K562 (cell line): Measurements from ENCODE around the gene VGLL1. TPM values are rescaled to one million over a fixed set of nuclear protein-coding genes. Genes with fewer than 3 reads are reported as not detected.

Experiments used
- ATAC-seq: fragments of 200-7000 bp; cut with Tn5 transposase; 3 replicates; pipeline ENCODE4 v1.9.1; 2020; ENCODE audit warnings: moderate library complexity
- BruUV-seq: library from RNA; stranded (reverse); fragments of 400-500 nt; replicated peaks from 2 replicates; lab custom pipeline; 2021; lab: Mats Ljungman, UMichigan
- CTCF ChIA-PET: fragments of 300-600 bp; formaldehyde crosslinking; extraction: SDS; loops from one replicate; lab custom pipeline; 2021; ENCODE audit warnings: low intra/inter-chr PET ratio; lab: Yijun Ruan, JAX
- POLR2A ChIA-PET: fragments of 300-600, 350-650 bp; sonication (Branson Sonifier 250); formaldehyde crosslinking; extraction: SDS; loops from one replicate; lab custom pipeline; 2021; ENCODE audit warnings: antibody characterized with exemption, inconsistent platforms; lab: Yijun Ruan, JAX
- DNase-seq, 4 experiments: peaks; one replicate each; pipeline versions ENCODE4 v3.0.0 to v3.0.0-alpha.2; 2011 to 2018; ENCODE audit warnings: low spot score in 3 of 4, mixed read lengths in 3 of 4; ENCODE audit errors: extremely low read depth in 1 of 4
- FAIRE-seq: peaks from 2 replicates; lab custom pipeline; 2011; peaks lifted over from hg19 to GRCh38; lab: Jason Lieb, UNC
- H2AFZ ChIP-seq: 2 replicates; pipeline ENCODE4 v1.6.0; 2011; ENCODE audit warnings: low read depth, low read length, control low read depth, inconsistent platforms
- H3K27ac ChIP-seq: fragments of 200-600 bp; 3 replicates; pipeline ENCODE4 v1.8.0; 2011; ENCODE audit warnings: low read depth, mild to moderate bottlenecking, control low read depth, inconsistent platforms, low read length, moderate library complexity, mixed read lengths; ENCODE audit errors: extremely low read depth
- H3K27me3 ChIP-seq, 2 experiments: fragments of 300-600 bp in 1 of 2; 2 replicates in 1 of 2; 3 replicates in 1 of 2; pipeline versions ENCODE4 v1.6.0 to v1.8.0; 2011; ENCODE audit warnings: inconsistent platforms in 2 of 2, low read length in 2 of 2, mild to moderate bottlenecking in 1 of 2, mixed read lengths in 1 of 2, moderate library complexity in 1 of 2; ENCODE audit not compliant: control insufficient read depth in 2 of 2, insufficient read depth in 2 of 2
- H3K36me3 ChIP-seq: fragments of 300-600 bp; 3 replicates; pipeline ENCODE4 v1.8.0; 2011; ENCODE audit warnings: mild to moderate bottlenecking, low read length, inconsistent platforms; ENCODE audit not compliant: control insufficient read depth, insufficient read depth
- H3K4me1 ChIP-seq, 2 experiments: fragments of 200-600 bp in 1 of 2; replicated peaks in 1 of 2; 2 replicates in 1 of 2; 3 replicates in 1 of 2; pipeline versions ENCODE4 v1.5.1 to v1.8.0; 2011; ENCODE audit warnings: inconsistent platforms in 2 of 2, low read length in 2 of 2, mild to moderate bottlenecking in 1 of 2, mixed read lengths in 1 of 2, moderate library complexity in 1 of 2; ENCODE audit not compliant: control insufficient read depth in 2 of 2, insufficient read depth in 2 of 2
- H3K4me2 ChIP-seq: 2 replicates; pipeline ENCODE4 v1.6.1; 2011; ENCODE audit warnings: low read length, control low read depth, inconsistent platforms, mixed read lengths; ENCODE audit not compliant: insufficient read depth
- H3K4me3 ChIP-seq: fragments of 200-600 bp; sonication (generic), shearing (Covaris generic); 2 replicates; pipeline ENCODE4 v1.5.1; 2016; ENCODE audit warnings: control low read depth, inconsistent platforms
- H3K79me2 ChIP-seq: fragments of 200-600 bp; 3 replicates; pipeline ENCODE4 v1.8.0; 2011; ENCODE audit warnings: low read length, inconsistent platforms; ENCODE audit not compliant: control insufficient read depth, insufficient read depth
- H3K9ac ChIP-seq, 2 experiments: 2 replicates each; pipeline versions ENCODE4 v1.6.0 to v1.6.1; 2011; ENCODE audit warnings: low read depth in 2 of 2, low read length in 2 of 2, control low read depth in 1 of 2, inconsistent platforms in 1 of 2, mild to moderate bottlenecking in 1 of 2, mixed read lengths in 1 of 2; ENCODE audit not compliant: insufficient read depth in 1 of 2
- H3K9me1 ChIP-seq: one replicate; pipeline ENCODE4 v1.6.0; 2011; ENCODE audit warnings: inconsistent platforms, mild to moderate bottlenecking, low read length, moderate library complexity; ENCODE audit not compliant: control insufficient read depth, insufficient read depth
- H3K9me3 ChIP-seq: replicated peaks from 2 replicates; pipeline ENCODE4 v1.5.1; 2011; ENCODE audit warnings: low read depth, low read length, inconsistent platforms; ENCODE audit not compliant: control insufficient read depth, insufficient read depth
- H4K20me1 ChIP-seq: replicated peaks from 2 replicates; pipeline ENCODE4 v1.6.1; 2011; ENCODE audit warnings: low read length, inconsistent platforms, mixed read lengths; ENCODE audit not compliant: control insufficient read depth, insufficient read depth
- DACH1 ChIP-seq: fragments of 450-650 bp; IDR thresholded peaks from 2 replicates; pipeline ENCODE4 v1.6.1; 2018; ENCODE audit not compliant: partially characterized antibody
- DMBX1 ChIP-seq: fragments of 250-450 bp; sonication (Bioruptor Pico); IDR thresholded peaks from 2 replicates; pipeline ENCODE4 v1.8.0; 2022; ENCODE audit warnings: inconsistent platforms, mild to moderate bottlenecking, moderate library complexity, borderline replicate concordance
- GABPB2 ChIP-seq: fragments of 250-450 bp; sonication (Bioruptor Pico); conservative IDR thresholded peaks from 2 replicates; pipeline ENCODE4 v1.5.1; 2021; ENCODE audit warnings: mild to moderate bottlenecking
- MAFK ChIP-seq: IDR thresholded peaks from 2 replicates; pipeline ENCODE4 v1.6.1; 2011; ENCODE audit warnings: low read length, improper control_type of control experiment
- MCM3 ChIP-seq: fragments of 450-650 bp; IDR thresholded peaks from 2 replicates; pipeline ENCODE4 v1.6.1; 2016
- RNF2 ChIP-seq: sonication (generic); IDR thresholded peaks from 2 replicates; pipeline ENCODE4 v1.6.1; 2016
- ZNF174 ChIP-seq: fragments of 250-450 bp; sonication (Bioruptor Pico); IDR thresholded peaks from 2 replicates; pipeline ENCODE4 v1.4.0; 2020; ENCODE audit warnings: mild to moderate bottlenecking
- ZNF232 ChIP-seq: sonication (generic); formaldehyde crosslinking; IDR thresholded peaks from 2 replicates; pipeline ENCODE4 v1.8.0; 2022; ENCODE audit warnings: mild to moderate bottlenecking, missing genetic modification reagents
- WGBS: fragments of 100-300 bp; shearing (Covaris generic); methylation state at CpG from one replicate; pipeline ENCODE4 v1.1.6; 2016; ENCODE audit warnings: low coverage, mixed read lengths; ENCODE audit not compliant: insufficient coverage; ENCODE audit errors: missing lambda C conversion rate; 5-methylcytosine and 5-hydroxymethylcytosine counted together
- in situ Hi-C: fragments of 300-500 bp; cut with MboI; formaldehyde crosslinking; loops from 4 replicates; pipeline ENCODE4 v1.15.0; 2018; ENCODE audit warnings: inconsistent platforms, mixed read lengths
- intact Hi-C: fragments of 100-400 bp; cut with micrococcal nuclease; formaldehyde crosslinking; loops from 2 replicates; pipeline ENCODE4 v1.14.2; 2022
- polyA plus RNA-seq, 8 experiments: library from polyadenylated mRNA; depleted of rRNA in 4 of 8; stranded (reverse) in 5 of 8; unstranded in 3 of 8; fragments of >200 nt; fragmentation: Nextera tagmentation in 2 of 8; fragmentation: Illumina TruSeq in 1 of 8; extraction: Ambion mirVana in 2 of 8; extraction: Trizol in 1 of 8; gene quantifications; 2 replicates each; pipeline versions ENCODE4 v1.2.1 to v1.2.3, GENCODE V29; 2011 to 2014; ENCODE audit warnings: inconsistent platforms in 1 of 8, missing spikeins in 1 of 8
- total RNA-seq, 7 experiments: library from RNA; depleted of rRNA in 6 of 7; stranded (reverse); fragments of >200 nt in 6 of 7; fragmentation: Illumina TruSeq in 2 of 7; extraction: Trizol in 2 of 7; gene quantifications; 2 replicates each; pipeline versions ENCODE4 v1.2.1 to v1.2.3, GENCODE V29; 2011 to 2021; ENCODE audit warnings: low replicate concordance in 1 of 7
- TF ChIP-seq, protein P1 (sequence below): sonication (generic); formaldehyde crosslinking; IDR thresholded peaks from 2 replicates; pipeline ENCODE4 v1.4.0; 2020; ENCODE audit warnings: mild to moderate bottlenecking, missing genetic modification reagents
- TF ChIP-seq, protein P2 (sequence below): sonication (generic); formaldehyde crosslinking; IDR thresholded peaks from 2 replicates; pipeline ENCODE4 v1.8.0; 2022; ENCODE audit warnings: missing genetic modification reagents, mild to moderate bottlenecking, borderline replicate concordance

VGLL1 gene
- total and polyA plus RNA-seq, 9 of the 15 experiments (the other 6 are each of a cell fraction or from before 2014, with no cell fraction given) = not detected

DNA sequence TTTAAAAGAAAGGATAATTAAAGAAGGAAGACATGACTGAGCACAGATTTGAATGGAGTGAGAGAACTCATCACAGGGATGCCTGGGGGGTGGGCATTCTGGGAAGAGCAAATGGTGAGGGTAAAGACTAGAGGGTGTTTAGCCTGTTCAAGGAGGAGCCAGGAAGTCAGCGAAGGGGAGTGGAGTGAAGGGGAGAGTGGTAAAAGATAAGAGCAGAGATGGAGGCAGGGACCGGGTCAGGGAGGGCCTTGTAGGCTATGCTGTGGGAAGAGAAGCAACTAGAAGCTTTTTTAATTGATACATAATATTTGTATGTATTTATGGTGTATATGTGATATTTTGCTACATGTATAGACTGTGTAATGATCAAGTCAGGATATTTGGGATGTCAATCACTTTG lies 2.2 kb upstream of the VGLL1 start:
- no peaks in the 10 kb centered on the region for H3K9me1 ChIP-seq
- DNase-seq (peak; percentile 6 to 51 (median 28)), ATAC-seq (peak; percentile 92), FAIRE-seq (no peak)
- no peak overlapping the region for H3K27ac ChIP-seq
- TF ChIP-seq MCM3 (0 out of 2 replicates have a peak, but pooled peaks have one; percentile 17), RNF2 (no peak)
- no peak overlapping the region for H3K4me2 ChIP-seq
- H2AFZ ChIP-seq = 0 out of 2 replicates have a peak overlapping the region, but pooled peaks have one; percentile 63
- in situ Hi-C loops (no loop called here), intact Hi-C loops (no loop called here)
- ChIA-PET CTCF (no interaction called here), POLR2A (no interaction called here)
- H3K9ac ChIP-seq = no peak overlapping the region
- H3K4me3 ChIP-seq = no peak overlapping the region
- 0% methylated on average over 2 of the region's 2 CpGs for WGBS
- H4K20me1 ChIP-seq = no peaks in the 10 kb centered on the region
- peaks cover 0 to under 1% of the 10 kb centered on the region in 2 experiments; a peak in 1 of 5 replicates for H3K27me3 ChIP-seq
- no peaks in the 10 kb centered on the region for H3K36me3 ChIP-seq
- H3K4me1 ChIP-seq = peaks cover 0 to 10% of the 10 kb centered on the region in 2 experiments; a peak in 3 of 5 replicates
- H3K79me2 ChIP-seq = no peaks in the 10 kb centered on the region
- no peaks in the 10 kb centered on the region; the same call in 1 of the 2 replicates for H3K9me3 ChIP-seq
- BruUV-seq = no TSS peak

DNA sequence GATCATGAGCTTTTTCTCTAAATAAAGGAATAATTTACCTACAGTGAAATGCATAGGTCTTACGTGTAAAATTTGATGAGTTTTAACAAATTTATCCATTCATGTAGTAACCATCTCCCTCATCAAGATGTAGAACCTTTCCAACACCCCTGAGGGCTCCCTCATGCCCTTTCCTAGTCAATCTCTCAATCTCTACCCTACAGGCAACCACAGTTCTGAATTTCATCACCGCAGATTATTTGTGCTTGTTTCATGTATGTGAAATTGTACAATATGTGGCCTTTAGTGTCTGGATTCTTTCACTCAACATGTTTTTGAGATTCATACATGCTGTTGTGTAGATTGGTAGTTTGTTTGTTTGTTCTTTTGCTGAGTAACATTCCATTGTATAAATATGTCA lies 2.1 kb downstream of the VGLL1 start:
- Histone ChIP-seq H2AFZ (no peak overlapping the region), H3K9ac (no peak overlapping the region), H3K4me3 (no peak overlapping the region), H3K27me3 (peaks cover 2 to 8% of the 10 kb centered on the region in 2 experiments; a peak in 3 of 5 replicates), H3K9me1 (no peaks in the 10 kb centered on the region), H3K4me2 (no peak overlapping the region), H3K9me3 (no peaks in the 10 kb centered on the region), H3K27ac (no peak overlapping the region), H4K20me1 (no peaks in the 10 kb centered on the region), H3K36me3 (no peaks in the 10 kb centered on the region), H3K79me2 (no peaks in the 10 kb centered on the region)
- ChIA-PET POLR2A (no interaction called here), CTCF (no interaction called here)
- in situ Hi-C loops = no loop called here
- DNase-seq = no peak
- intact Hi-C loops = no loop called here
- no peak for ATAC-seq
- FAIRE-seq = no peak
- 0% methylated on average over 2 of the region's 2 CpGs for WGBS
- BruUV-seq = no TSS peak
- TF ChIP-seq DACH1 (no peak), MAFK (no peak), DMBX1 (CRISPR knock-in tag) (no peak), ZNF232 (no peak), ZNF174 (CRISPR knock-in tag) (no peak), GABPB2 (CRISPR knock-in tag) (no peak)
- TF ChIP-seq, protein P1, sequence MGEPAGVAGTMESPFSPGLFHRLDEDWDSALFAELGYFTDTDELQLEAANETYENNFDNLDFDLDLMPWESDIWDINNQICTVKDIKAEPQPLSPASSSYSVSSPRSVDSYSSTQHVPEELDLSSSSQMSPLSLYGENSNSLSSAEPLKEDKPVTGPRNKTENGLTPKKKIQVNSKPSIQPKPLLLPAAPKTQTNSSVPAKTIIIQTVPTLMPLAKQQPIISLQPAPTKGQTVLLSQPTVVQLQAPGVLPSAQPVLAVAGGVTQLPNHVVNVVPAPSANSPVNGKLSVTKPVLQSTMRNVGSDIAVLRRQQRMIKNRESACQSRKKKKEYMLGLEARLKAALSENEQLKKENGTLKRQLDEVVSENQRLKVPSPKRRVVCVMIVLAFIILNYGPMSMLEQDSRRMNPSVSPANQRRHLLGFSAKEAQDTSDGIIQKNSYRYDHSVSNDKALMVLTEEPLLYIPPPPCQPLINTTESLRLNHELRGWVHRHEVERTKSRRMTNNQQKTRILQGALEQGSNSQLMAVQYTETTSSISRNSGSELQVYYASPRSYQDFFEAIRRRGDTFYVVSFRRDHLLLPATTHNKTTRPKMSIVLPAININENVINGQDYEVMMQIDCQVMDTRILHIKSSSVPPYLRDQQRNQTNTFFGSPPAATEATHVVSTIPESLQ (CRISPR knock-in tag) = no peak
- TF ChIP-seq, protein P2, sequence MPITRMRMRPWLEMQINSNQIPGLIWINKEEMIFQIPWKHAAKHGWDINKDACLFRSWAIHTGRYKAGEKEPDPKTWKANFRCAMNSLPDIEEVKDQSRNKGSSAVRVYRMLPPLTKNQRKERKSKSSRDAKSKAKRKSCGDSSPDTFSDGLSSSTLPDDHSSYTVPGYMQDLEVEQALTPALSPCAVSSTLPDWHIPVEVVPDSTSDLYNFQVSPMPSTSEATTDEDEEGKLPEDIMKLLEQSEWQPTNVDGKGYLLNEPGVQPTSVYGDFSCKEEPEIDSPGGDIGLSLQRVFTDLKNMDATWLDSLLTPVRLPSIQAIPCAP (CRISPR knock-in tag) = no peak
- TF ChIP-seq, all 486 proteins: peak for 0
- peaks cover 0 to 5% of the 10 kb centered on the region in 2 experiments; a peak in 3 of 5 replicates for H3K4me1 ChIP-seq
